Posterior vena cava (tissue), 2 donors: Measurements from ENCODE around the gene WAC. TPM values are rescaled to one million over a fixed set of nuclear protein-coding genes. Genes with fewer than 3 reads are reported as not detected.
"Not testable (repeated sequence)": the region's sequence is repeated elsewhere in the genome, so short reads cannot be mapped to it uniquely, and the experiment has no call there.

Experiments
- DNase-seq: peaks from one replicate; pipeline ENCODE4 v3.0.0-alpha.2; 2020; ENCODE audit warnings: low spot score
- intact Hi-C, 2 donors: fragments of 100-400 bp; cut with DNase I; formaldehyde crosslinking; loops; one replicate each; pipeline versions ENCODE4 v1.14.1 to v1.14.2; 2022 to 2023
- total RNA-seq, 2 donors: library from RNA; stranded (reverse); fragmentation: NEBNext Ultra II Directional; extraction: Animal tissue kit (Norgen Biotek cat#: 25700); gene quantifications; one replicate each; pipeline ENCODE4 v1.2.1, GENCODE V29; 2021
- donor health status: DM: yes; HTN: yes; CAD: no.
- donor health status: DM: yes; HTN: yes; CAD: no.

WAC gene
- total RNA-seq, 2 donors from 2014 or later, result 101 to 124 TPM

DNA sequence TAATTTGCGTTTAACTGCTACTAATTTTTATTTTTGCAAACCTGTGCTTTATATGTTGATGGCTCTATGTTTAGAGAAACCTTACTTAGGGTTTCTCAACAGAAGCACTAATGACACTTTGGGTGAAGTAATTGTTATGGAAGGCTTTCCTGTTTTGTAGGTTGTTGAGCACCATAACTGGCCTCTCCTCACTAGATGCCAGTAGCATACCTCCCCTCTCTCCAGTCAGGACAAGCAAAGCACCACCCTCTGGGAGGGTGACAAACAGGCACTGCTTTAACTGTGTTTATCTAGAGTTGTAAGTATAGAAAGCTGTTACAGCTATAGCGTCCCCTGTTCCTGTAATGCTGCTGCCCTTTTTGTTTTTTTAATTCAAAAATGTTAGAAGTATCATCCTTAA lies 60.9 kb downstream of the WAC start:
- no peak for DNase-seq
- intact Hi-C loops, result no loop called here

DNA sequence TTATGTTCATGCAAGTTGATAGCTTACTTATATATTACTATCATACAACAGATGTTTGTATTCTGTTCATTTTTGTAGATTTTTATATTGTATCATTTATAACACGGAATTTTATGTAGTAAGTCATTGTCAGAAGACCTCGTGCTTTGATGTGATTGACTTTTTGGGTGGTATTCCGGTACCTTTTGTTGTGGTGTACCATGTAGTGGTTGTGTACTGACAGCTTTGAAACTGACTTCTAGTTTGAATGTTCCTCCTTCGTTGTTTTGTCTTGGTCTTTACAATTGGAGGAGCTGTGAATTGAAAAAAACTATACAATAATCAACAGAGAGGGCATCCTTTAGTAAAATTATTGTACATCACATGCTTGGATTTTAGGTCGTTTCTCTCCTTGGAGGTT lies 61.5 kb downstream of the WAC start:
- DNase-seq, result no peak
- intact Hi-C loops, result no loop called here

DNA sequence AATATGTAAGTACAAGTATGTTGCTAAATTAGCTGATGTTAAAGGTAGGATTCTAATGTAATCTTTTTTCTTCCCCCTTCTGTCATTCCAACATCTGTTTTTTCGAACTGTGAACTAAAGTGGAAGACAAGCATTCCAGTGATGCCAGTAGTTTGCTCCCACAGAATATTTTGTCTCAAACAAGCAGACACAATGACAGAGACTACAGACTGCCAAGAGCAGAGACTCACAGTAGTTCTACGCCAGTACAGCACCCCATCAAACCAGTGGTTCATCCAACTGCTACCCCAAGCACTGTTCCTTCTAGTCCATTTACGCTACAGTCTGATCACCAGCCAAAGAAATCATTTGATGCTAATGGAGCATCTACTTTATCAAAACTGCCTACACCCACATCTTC lies 62.7 kb downstream of the WAC start:
- no peak for DNase-seq
- intact Hi-C loops, result no loop called here

DNA sequence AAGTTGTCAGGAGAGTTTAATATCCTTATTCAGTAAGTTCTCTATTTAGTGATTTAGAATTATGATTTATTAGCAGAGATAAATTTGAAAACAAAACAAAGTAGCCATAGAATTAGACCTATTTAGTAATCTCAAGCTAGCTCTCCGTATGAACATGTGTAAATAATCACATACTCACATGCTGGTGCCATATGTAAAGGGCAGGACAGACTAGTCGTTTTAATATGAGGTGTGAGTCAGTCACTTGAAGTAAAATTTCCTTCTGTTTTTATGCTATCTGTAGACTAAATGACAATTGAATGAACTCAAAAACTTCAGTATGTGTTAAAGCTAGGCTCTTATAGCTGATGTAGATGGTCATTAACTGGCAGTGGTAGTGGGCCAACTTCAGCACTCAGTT lies 67.1 kb downstream of the WAC start:
- intact Hi-C loops, result no loop called here
- DNase-seq, result no peak

DNA sequence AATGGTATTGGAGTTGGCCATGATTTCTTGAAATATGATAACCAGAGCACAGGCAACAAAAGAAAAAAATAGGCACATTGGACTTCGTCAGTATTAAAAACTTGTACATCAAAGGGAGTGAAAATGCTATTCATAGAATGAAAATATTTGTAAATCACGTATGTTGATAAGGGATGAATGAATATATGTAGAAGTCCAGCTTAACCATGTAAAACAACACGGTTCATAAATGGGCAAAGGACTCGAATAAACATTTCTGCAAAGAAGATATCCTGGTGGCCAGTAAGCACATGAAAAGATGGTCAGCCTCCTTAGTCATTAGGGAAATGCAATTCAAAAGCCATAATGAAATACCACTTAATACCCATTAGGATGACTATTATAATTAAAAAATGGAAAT lies 68.1 kb downstream of the WAC start:
- intact Hi-C loops, result no loop called here
- DNase-seq, result no peak

DNA sequence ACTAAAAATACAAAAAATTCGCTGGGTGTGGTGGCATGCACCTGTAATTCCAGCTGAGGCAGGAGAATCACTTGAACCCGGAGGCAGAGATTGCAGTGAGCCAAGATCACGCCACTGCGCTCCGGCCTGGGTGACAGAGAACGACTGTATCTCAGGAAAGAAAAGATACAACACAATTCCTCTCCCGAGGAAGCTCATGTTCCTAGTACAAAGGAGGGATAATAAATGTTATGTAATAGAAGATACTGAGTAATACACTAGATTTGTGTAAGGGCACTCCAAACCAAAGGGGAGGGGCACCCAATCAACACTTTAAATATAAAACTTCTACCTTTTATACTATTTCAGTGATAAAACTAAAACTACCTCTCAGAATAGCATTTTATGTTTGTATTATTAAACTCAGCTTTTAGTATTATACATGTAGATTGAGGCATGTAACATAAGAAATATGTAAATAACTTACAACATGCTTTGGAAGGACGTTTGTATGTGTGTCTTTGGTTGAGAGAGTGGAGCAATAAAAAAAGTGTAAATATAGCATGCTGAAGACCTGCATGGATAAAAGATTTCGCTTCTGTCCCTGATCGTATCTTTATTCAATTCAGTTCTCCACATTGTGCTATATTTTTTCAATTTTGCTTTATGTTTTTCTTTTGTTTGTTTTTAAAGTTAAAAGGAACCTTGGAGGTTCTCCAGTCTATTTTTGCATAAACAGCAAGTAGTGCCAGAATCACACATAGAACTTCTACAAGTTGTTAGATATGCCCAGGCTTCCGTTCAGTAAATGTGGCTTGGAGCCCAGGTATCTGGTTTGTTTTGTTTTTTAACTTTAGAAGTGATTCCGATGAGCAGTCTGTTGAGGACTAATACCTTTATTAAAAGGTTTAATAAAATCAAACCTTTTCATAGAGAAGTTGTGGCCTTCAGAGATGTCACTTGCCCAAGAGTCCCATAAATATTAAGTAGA lies 71.9 kb downstream of the WAC start:
- intact Hi-C loops, result loop anchor here in 1 of 2 donors (5.0 kb wide), 1 partner anchor 1962 kb away; no protein-coding TSS in a partner anchor

DNA sequence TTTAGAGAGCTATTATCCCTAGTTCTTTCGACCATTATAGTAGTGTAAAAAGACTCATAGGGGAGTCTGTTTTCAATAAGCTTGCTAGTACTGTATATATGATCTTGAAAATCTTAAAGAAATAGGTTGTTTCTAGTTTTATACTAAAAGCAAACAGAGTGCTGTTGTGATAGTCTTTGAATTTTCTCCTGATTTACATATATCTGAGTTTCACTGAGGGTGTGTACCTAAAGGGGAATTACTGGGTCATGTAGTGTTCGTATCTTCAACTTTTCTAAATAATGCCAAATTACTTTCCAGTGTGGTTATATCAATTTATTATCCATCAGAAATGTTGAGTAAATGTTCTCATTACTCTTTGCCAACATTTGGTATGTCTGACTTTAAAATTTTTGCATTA lies 73.7 kb downstream of the WAC start:
- no peak for DNase-seq
- intact Hi-C loops, result loop anchor here in 1 of 2 donors (5.0 kb wide), 1 partner anchor 1961 kb away; no protein-coding TSS in a partner anchor

More for the DNA sequence above, 71.9 kb downstream of the WAC start:
- no peak for DNase-seq

DNA sequence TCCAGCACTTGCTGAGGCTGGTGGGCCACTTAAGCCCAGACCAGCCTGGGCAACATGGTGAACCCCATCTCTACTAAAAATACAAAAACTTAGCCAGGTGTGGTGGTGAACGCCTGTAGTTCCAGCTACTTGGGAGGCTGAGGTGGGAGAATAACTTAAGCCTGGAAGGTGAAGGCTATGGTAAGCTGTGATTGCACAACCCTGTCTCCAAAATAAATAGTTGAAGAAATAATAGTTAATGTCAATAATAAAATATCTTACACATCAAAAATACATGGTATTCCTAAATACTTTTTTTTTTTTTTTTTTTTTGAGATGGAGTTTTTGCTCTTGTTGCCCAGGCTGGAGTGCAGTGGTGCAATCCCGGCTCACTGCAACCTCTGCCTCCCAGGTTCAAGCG lies 76.7 kb downstream of the WAC start:
- intact Hi-C loops, result loop anchor here in 1 of 2 donors (5.0 kb wide), 1 partner anchor 1958 kb away; no protein-coding TSS in a partner anchor
- not testable (repeated sequence) for DNase-seq

DNA sequence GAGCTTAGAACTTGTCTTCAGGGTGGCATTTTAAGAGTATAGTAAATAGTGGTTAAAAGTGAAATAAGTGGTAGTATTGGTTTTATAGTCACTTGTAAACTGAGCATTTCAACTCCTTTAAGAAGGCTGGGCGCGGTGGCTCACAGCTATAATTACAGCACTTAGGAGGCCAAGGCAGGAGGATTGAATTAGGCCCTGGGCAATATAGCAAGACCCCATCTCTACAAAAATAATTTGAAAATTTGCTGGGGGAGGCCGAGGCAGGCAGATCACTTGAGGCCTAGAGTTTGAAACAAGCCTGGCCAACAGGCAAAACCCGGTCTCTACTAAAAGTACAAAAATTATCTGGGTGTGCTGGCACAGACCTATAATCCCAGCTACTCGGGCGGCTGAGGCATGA lies 80.0 kb downstream of the WAC start:
- intact Hi-C loops, result no loop called here
- DNase-seq, result no peak

DNA sequence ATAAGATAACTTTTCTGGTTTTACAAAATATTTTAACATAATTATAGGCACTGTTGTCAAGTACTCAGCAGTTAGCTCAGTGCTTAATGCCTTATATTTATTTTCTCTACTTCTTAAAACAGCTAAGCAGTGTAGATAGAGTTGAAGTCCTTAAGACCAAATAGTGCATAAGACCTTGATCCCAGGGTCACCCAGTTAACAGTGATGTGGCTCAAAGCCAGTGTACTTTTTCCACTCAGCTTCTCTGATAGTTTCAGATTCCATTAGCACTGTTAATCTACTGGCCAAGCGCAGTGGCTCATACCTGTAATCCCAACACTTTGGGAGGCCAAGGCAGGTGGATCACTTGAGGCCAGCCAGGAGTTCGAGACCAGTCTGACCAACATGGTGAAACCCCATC lies 83.6 kb downstream of the WAC start:
- no peak for DNase-seq
- intact Hi-C loops, result no loop called here

DNA sequence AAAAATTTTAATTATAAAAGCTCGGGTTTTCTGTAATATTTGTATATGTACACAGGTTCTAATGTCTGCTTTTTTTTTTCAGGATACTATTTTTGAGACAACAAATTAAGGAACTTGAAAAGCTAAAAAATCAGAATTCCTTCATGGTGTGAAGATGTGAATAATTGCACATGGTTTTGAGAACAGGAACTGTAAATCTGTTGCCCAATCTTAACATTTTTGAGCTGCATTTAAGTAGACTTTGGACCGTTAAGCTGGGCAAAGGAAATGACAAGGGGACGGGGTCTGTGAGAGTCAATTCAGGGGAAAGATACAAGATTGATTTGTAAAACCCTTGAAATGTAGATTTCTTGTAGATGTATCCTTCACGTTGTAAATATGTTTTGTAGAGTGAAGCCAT lies 86.5 kb downstream of the WAC start:
- DNase-seq, result no peak
- intact Hi-C loops, result no loop called here

DNA sequence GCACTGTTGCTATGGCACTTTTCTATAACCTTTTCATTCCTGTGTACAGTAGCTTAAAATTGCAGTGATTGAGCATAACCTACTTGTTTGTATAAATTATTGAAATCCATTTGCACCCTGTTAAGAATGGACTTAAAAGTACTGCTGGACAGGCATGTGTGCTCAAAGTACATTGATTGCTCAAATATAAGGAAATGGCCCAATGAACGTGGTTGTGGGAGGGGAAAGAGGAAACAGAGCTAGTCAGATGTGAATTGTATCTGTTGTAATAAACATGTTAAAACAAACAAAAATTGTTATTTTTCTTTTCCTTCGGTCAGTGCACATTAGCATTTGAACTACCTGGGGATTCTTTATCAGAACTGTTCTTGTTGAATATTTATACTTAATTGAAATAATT lies 87.3 kb downstream of the WAC start:
- intact Hi-C loops, result no loop called here
- no peak for DNase-seq

DNA sequence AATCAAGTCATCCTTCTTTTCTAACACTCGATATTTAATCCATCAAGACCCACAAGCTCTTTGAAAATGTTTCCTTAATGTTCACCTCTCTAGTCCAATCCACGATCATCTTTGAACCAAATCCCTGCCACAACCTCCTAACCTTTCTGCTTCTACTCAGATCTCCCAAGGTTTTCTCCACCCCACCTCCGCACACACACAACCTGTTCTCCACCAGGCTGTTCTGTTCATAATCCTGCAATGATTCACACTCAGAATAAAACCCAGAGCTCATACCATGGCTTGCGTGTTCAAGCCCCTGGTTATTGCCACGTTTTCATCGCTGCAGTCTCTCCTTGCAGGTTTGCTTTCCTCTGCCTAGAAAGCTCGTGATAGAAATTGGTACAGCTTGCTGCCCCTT lies 90.6 kb downstream of the WAC start:
- DNase-seq, result no peak
- intact Hi-C loops, result no loop called here

DNA sequence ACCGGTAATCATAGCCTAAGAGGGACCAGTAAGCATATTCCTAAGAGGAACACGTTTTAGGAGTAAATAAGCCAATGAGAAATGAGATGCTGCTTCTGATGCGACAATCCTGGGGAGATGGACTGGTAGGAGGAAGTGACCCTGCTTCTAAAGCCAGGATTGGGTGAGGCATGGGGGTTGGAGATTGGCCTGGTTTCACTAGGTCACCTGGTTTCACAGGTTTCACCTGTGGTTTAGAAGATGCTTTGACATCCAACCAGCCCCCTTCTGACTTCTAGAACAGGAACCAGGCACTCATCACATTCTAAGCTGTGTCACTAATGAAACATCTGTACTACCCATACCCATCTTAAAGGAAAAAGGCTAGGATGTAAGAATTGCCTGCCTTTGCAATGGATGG lies 91.4 kb downstream of the WAC start:
- no peak for DNase-seq
- intact Hi-C loops, result no loop called here

DNA sequence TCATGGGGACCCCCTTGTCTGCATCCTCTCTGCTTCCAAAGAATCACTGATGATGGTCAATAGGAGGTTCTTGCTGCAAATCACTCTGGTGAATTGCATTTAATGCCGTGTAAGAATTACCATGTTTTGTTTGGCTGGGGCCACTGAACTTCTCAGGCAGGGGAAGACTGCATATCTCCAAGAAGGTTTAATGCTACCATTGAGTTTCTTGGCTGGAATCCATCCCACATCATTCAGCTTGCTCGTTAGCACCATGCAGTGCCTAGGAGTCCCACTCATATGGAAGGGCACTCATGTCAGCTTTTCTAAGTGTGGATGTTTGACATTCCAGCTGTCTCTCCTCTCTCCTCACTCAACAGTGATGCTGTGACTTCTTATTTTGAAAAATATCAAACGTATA lies 94.2 kb downstream of the WAC start:
- intact Hi-C loops, result loop anchor here in 1 of 2 donors (5.0 kb wide), 1 partner anchor 675 kb away; no protein-coding TSS in a partner anchor
- no peak for DNase-seq

DNA sequence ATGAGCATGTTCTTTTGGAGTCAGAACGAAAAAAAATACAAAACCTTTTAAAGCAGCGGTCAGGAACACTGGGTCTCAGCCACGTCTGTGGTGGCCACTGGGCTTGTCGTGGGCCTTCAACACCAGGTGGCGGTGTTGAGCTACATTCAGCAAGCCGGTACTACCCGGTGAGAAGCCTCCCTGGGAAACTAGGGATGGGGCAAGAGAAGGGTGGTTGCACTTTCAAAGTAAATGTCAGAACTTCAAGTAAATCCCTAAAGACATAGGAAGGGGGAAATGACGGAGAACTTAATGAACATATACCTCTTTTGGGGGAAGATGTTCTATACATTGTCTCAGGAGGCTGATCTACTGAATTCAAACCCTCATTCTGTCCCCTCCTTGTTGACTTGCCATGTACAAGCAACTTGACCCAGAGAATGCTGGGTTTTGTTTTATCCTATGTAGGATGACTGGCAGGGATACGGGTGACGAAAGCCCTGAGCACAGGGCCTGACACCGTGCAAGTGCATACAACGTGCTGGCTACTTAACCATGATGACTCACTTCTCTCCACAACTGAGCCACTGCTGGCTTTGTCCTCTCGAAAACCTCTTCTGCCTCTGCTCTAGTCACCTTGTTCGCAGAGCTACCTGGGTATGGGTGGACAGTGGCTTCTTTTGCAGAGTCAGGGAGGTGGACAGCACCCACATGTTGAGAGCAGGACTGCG lies 95.4 kb downstream of the WAC start:
- intact Hi-C loops, result loop anchor here in 1 of 2 donors (5.0 kb wide), 1 partner anchor 674 kb away; no protein-coding TSS in a partner anchor
- DNase-seq, result peak; percentile 95

DNA sequence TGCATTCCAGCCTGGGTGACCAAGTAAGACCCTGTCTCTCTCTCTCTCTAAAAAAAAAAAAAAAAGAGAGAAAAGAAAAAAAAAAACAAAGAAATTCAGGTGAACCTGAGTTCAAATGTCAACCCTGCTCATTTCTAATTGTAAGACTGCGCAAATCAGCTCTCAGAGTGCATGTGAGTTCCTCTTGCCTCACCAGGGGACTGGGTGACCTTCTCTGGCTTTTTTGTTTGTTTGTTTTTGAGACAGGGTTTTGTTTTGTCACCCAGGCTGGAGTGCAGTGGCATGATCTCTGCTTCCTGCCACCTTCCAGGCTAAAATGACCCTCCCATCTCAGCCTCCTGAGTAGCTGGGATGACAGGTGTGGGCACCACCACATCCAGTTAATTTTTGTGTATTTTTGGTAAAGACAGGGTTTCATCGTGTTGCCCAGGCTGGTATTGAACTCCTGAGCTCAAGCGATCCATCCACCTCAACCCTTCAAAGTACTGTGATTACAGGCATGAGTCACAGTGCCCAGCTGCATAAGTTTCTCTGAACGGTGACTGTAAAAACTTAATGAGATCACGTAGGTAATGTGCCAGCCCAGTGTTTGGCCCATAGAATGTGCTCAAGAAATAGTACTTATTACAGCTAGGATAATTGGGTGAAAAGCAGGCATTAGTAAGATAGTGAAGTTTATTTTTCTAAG lies 99.1 kb downstream of the WAC start:
- no peak for DNase-seq
- intact Hi-C loops, result no loop called here

DNA sequence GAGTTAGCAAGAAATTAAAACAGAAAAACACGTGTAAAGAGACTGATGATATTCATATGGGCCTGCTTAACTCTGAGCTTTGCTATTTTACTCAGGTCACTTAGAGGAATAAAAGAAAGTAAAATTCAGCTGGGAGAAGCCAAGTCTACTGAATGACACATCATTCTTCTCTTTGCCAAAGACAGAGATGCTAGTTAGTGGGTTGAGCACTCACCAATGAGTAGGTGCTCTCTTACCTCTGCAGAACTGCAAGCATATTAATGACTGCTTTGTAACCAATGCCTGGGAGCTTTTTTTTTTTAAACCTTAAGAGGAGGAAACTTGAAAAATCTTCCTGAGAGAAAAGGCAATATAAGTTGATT lies 99.6 kb downstream of the WAC start:
- DNase-seq, result no peak
- intact Hi-C loops, result no loop called here

DNA sequence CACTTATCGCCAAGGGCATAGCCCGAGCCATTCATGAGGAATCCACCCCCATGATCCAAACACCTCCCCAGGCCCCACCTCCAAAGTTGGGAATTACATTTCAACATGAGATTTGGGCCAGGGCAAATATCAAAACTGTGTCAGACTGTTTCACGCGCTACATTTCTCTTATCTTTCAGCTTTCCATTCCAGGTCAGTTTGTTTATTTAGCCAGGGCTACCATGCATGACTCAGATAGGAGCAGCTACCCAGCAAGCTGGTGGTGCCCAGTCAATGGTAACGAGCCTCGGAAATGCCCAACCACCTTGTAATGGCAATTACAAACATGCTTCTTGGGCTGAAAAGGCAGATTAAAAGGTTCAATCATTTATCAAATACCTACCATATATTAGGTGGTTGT lies 100.8 kb downstream of the WAC start:
- DNase-seq, result no peak
- intact Hi-C loops, result no loop called here

DNA sequence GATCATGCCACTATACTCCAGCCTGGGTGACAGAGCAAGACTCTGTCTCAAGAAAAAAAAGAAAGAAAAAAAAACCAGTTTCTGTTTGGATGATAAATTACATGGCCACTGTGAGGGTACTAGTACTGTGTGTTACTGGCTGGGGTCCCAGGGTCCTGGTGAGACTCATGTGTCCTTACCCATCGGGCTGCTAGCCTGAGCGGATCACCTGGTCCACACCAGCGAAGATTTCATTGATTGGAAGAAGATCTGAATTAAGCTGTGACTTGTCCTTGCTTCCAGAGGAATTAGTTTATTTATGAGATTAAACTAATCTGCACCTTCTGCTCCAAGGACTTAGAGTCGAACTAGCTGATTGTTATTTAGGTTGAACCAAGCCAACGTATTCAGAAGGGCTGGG lies 104.4 kb downstream of the WAC start:
- DNase-seq, result no peak
- intact Hi-C loops, result no loop called here
